KBM-7 (cell line): Measurements from ENCODE around the gene N4BP2.

Experiments used
- DNase-seq: peaks from one replicate; pipeline ENCODE4 v3.0.0-alpha.2; 2015
- in situ Hi-C: fragments of 300-500 bp; cut with MboI; formaldehyde crosslinking; loops from 2 replicates; pipeline ENCODE4 v1.14.3; 2020; ENCODE audit warnings: low sequenced_read_pairs, low pct_unique_long_range_greater_than_20kb, mixed read lengths

N4BP2 gene

DNA sequence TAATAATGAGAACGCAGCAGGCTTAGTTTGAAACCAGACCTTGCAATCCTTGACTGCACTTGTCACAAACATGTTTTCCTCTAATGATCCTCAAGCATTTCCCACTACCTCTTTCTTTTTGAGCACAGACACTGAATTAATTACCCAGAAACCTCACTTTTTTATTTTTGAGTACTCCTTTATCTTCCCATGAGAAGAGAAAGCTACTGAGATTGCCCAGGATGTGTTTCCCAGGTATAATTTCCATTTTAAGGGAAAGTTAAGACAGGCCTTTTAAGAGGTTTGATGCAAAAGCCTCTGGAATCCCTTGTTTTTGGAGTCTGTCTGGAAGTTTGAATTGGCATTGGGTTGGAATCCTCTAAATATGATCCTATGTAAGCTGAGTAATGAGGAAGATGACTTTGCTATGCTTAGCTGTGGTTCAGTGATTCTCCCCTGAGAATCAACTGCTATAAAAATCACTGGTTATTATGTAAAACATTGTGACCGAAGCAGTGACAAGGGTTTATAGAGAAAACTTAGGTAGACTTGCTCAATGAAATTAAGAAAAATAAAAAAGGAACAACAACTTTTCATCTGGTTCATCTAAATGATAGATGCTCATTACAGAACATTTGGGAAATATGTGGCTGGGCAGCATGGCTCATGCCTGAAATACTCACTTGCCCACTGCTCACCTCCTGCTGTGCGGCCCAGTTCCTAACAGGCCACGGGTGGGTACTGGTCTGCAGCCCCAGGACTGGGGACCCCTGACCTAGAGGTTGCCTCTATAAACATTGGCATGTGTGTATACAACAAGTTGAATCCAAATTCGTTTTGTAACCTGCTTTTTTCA is 129.4 kb downstream of the N4BP2 start:
- peak; percentile 61 for DNase-seq
- in situ Hi-C loops, result no loop called here

DNA sequence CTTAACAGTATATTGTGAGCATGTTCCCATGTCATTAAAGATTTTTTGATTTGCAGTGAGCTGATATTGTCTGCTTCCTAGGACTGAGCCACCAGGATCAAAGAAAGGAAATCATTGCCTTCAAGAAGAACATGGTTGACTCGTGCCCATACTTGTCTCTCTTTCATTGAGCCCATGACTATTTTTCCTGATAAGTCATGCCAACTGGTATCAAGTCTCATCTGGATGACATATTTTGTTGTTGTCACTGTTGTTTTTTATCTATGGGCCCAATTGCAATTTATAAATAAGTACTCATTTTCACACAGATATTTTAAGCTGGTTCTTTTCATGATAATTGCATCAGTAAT is 130.0 kb downstream of the N4BP2 start:
- DNase-seq, result no peak
- in situ Hi-C loops, result no loop called here

DNA sequence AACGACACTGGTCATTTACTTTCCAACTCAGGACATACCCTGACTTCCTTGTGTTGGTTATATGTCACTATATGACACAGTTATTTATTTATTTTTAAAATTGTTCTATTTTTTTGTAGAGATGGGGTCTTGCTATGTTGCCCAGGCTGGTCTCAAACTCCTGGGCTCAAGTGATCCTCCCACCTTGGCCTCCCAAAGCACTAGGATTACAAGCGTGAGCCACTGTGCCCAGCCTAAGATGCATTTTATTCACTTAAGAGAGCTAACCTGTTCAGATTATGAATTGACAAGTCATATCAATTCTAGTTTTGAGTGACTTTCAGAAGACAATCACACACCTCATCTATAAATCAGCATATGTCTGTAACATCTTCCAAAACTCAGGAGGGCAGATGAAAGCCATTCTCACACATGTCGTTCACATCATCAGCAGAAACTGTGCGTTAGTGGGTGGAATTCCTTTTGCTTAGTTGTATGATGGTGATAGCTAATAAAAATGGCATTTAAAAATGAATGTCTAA is 130.8 kb downstream of the N4BP2 start:
- in situ Hi-C loops, result no loop called here
- DNase-seq, result no peak

DNA sequence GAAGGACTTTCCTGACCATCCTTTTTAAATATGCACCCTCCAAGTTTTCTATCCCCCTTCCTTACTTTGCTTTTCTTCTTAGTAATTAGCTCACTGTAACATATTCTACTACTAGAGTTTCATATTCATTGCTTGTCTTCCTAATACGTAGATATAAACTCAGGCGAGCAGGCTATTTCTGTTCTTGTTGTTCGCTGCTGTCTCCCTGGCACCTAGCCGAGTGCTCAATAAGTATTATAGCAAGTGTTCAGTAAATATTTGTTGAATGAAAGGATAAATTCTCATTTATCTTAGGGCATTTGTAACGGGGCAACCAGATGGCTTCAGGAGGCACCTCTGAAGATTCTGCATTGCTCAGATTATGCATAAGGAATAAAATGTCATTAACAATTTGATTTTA is 133.4 kb downstream of the N4BP2 start:
- in situ Hi-C loops, result no loop called here
- no peak for DNase-seq

DNA sequence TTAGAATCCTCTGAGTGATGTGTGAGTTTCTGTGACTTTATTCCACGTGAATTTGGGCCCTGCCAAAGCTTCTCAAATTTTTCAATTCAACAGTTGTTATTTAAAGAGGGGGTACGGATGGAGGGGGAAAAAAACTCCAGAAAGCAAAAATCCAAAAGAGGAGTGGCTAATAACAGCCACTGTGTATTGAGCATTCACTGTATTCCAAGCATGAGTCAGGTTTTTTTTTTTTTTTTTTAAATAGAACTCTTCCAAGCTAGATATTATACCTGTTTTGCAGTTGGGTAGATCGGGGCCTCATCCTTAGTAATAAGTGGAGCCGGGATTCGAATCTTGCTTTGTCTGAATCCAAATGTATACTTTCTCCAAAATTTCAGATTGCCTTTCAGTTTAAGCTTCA is 133.8 kb downstream of the N4BP2 start:
- DNase-seq, result no peak
- in situ Hi-C loops, result no loop called here

DNA sequence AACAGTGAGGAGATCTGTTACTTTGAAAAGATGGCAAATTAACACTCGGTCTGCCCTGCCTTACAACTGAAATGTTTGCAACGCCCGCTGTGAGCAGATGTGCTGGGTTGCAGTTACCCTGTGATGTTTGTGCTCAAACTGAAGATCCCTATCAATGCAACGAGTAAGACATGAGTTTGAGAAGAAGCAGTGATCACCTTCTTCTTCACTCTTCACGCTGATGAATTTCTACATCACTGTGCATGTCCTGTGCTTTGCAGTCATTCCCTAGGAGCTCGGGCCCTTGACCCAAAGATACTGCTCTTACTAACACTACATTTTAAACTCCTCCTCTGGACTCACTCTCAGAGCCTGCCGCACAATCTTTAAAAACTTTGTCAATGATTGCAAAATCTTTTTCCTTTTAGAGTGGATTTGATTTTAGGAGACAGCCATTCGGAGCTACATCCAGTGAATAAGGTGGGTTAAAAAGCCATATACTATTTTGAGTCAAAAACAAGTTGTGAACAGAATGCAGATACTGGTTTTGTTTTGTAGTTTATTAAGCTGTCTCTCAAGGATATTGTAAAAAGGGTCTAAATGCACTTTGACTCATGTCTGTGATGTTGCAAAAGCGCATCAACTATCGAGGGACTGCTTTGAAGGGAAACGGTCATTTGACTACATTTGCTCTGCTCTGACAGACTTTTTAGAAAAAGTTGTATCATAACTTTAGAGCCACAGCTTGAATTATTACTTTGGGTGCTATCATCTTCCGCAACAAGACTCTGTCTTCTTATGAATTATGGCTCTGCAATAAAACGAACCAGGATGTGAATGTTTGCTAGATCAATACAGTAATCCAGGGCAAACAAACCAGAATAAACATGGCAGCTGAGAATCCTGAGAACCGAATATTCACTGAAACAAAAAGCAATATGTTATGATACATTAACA is 134.5 kb downstream of the N4BP2 start:
- DNase-seq, result no peak
- in situ Hi-C loops, result no loop called here

DNA sequence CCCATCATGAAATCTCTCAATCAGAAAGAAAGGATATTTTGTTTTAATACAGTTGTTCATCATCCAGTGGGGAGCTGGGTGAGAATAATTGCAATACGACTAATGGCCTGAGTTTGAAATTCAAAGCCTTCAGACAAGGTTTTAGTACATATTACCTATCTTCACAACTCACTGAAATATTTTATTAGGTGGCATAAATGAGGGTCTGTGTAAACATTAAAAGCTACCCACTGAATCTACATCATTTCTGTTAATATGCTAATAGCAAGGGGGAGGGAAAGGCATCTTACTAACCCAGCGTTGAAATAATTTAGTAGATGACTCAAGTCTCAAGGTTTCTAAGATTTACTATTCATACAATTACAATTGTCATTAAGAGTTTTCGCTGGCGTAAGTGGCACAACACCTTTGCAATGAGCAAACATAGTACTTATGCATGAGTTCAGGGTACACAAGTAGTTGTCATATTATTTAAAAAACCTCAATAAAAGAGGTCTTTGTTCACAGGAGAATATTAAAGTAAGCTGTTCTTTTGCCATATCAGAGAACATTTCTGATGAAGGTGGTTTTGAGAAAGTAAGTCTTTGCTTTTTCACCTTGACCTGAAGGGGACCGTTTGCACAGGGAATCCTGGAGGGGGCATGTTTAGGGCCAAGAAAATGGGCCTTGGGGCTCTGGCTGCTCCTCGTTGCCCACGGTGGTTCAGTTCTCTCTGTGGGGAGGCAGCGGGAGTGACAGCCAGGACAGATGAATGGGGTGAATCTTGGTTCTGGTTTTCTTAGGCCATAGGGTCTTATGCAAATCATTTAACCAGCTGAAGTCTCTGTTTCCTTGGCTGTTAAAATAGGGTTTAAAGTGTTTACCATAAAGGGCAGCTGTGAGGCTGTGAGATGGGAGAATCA is 135.7 kb downstream of the N4BP2 start:
- in situ Hi-C loops, result no loop called here
- DNase-seq, result no peak

DNA sequence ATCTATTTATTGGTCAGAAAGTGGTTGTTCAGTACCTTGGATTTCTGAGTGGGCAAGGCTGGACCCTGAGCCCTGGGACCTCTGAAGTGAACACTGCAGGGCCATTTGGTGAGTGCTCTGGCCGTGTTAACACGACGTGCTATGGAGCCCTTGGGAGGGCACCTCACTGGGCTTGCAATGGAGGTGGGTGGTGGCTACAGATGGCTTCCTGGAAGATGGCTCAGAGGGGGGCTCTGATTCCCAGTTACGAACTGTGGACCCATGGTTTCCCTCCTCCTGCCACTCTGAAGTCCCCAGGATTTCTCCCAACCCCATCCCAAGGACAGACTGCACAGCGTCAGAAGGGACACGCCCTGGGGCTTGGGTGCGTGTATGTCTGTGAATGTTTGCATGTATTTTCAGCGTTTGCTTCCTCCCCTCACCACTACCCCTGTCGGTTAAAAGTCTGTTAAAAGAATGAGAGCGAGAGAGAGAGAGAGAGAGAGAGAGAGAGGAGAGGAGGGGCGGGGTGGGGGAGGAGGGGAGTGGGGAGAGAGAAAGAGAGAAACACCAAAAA is 136.4 kb downstream of the N4BP2 start:
- peak; percentile 58 for DNase-seq
- in situ Hi-C loops, result no loop called here

DNA sequence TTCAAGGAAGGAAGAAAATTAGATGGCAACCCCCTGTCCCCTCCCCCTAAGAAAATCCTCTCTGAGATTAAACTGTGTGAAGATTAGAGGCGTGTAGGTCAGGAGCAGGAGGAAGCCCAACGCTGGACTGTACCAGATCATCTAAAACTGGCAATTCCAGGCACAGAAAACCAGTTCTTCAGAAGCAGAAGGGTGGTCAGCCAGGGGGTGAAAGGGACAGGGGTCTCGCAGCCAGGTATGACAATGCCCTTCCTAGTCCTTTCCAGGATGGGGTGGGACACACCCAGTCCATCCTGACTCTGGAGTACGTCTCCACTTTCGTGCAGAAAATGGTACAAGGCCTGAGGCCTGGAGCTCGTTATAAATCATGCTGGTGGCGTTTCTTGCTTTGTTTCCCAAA is 136.9 kb downstream of the N4BP2 start:
- no peak for DNase-seq
- in situ Hi-C loops, result no loop called here

DNA sequence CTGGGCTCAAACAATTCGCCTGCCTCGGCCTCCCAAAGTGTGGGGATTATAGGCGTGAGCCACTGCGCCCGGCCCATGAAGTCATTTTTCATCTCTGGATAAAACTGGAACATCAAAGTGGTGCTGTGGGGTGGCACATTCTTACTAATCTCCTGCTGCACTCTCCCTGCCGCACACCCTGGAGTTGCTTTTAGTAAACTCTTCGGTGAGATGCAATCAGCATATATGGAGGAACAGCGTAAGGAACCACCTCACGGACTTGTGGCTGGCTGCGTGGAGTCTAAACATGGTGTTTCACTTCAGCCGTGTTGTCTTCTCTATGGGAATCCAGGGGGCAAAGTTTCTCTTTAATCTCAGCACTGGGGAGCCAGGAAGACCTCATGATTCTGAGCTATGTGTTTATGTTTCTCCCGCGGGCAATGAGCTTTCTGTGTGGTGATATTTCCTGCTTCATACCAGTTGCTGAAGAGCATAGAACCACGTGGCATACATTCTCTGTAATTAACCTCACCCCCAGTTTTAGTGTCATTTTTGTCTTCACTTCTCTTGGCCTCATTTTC is 138.0 kb downstream of the N4BP2 start:
- peak; percentile 45 for DNase-seq
- in situ Hi-C loops, result no loop called here

DNA sequence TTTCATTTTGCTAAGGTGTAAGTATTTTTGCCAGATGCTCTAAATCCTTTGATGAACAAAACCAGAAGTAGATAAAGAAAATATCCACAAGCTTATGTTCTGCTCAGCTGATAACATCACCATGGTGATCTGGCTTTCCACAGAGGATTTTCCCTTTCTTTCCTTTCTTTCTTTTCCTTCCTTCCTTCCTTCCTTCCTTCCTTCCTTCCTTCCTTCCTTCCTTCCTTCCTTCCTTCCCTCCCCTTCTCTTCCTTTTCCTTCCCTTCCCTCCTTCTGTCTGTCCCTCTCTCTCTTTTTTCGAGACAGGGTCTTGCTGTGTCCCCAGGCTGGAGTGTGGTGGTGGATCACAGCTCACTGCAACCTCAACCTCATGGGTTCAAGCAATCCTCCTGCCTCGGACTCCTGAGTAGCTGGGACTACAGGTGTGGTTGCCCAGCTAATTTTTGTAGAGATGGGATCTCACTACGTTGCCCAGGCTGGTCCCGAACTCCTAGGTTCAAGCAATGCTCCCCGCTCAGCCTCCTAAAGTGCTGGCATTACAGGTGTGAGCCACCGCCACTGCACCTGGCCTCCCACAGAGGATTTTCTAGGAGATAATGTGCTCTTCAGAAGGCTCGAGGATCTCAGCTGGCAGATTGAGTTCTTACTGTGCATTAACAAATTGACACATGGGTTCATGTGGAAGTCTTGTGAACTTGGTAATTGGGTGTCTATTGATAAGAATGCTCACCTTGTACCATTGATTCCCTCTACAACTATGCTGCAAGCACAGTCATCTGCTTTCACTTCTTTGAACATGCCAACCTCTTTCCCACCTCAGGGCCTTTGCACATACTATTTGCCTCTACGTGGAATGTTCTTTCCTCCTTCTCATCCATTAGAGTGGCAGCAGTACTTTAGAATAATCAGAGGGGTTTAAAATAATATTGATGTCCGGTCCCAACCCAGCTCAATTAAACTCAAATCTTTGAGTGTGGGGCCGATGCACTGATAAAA is 138.8 kb downstream of the N4BP2 start:
- in situ Hi-C loops, result no loop called here

DNA sequence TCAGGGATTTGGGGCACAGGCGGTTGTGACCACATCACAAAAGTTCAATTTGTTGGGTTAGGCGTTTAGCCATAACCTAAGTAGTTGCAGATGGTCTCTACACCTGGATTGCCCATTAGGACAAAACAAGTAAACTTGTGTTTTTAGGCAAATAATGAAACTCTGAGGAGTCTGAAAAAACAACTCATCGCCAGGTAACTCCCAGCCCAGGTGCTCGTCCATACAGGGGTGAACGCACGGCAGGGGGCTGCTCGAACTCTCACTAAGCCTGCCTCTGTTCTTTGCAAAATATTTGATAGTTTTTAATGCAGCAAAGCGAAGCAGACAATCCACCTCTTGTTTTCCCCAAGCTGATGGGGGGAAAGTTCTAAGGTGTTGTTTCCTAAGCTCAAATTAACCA is 139.6 kb downstream of the N4BP2 start:
- in situ Hi-C loops, result no loop called here
- no peak for DNase-seq

More for the DNA sequence above, 138.8 kb downstream of the N4BP2 start:
- no peak for DNase-seq

DNA sequence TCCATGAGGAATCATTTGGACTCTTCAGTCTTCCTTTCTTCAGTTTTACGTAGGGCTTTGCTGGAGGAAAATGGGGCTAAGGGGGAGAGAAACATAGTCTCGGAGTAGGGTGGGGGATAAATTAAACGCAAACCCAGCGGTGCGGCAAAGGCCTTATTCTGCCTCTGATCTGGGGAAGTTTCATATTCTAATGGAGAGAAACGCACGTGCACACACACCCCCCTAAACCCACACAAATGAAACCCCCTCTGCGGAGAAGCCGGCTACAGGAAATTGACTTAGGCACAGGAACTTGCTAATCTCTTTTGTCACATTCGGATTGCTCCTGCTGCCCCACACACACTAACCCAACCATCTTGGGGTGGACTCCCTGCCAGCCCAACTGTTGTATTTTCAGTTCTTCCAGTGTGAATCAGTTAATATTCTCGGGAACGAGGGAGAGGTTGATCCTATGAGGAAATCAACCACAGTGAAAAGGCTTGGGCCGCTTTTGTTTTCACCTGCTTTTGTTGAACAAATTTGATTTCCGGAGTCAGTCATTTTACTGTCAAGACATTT is 140.2 kb downstream of the N4BP2 start, which contains the start of gene RHOH:
TSS of gene RHOH (plus strand) at position 308 of the 558 bp plus-strand sequence. CDS start 46,356 bp downstream, outside the sequence.
- DNase-seq, result peak; percentile 89
- in situ Hi-C loops, result no loop called here

DNA sequence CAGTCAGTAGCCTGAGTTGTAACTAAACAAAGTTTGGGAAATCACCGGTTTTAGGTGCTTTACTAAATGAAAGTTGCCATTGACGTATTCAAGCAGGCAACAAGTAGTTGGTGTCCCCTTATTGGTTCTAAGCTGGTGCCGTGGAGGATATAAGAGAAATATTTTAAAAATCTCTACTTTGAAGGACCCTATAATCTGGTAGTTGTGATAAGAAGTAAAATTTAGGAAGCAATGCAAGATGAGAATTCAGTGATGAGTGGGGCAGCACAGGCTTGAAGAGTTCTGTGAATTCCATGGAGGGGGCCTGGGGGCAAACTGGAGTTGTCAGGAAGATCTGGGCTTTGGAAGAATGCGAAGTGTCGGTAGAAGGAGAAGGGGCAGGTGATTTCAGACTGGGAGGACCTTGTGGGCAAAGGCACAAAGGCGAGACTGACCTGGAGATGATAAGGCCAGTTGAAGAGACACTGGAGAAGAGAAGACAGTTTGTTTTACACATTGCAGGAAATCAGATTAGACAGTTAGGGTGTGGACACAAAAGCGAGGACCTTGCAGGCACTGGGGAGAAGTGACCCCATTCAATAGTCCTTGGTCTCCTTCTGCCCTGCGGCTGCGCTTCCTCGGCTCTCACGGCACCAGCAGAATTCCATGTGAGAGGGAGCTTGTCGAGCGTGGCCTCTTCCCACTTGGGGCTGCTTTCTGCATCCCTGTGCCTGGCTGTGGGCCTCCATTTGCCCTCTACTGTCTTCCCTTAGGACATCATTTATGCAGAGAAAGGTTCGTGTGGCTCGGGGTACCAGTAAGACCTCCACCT is 141.4 kb downstream of the N4BP2 start:
- peak; percentile 32 for DNase-seq
- in situ Hi-C loops, result no loop called here

DNA sequence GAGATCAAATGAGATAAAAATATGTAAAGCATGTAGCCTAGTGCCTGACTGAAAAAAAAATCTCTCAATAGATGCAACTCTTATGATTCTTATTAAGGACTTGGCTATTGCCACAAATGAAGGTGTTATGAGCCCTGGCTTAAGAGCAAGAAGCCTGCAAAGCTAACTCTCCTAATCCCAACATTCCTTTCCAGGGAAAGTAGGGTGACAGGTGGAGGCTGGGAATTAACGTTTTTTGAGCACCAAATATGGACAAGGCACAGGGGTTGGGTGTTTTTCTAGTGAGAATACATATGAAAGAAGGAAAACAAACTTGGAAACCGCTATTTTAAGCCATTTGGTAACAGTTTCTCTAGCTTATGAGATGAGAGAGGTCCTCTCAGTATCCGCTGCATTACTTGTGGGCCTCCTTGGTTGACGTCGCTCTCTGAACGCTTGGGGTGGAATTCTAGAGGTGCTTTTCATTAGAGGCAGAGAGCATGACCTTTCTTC is 142.6 kb downstream of the N4BP2 start:
- DNase-seq, result no peak
- in situ Hi-C loops, result no loop called here
